Endothelial cell of umbilical vein (primary cell): ENCODE data around the gene B3GAT1.

Source experiments
- CTCF ChIP-seq, 2 donors: IDR thresholded peaks; 1 replicate in 1 of 2; 2 replicates in 1 of 2; pipeline ENCODE4 v1.5.1; 2011; ENCODE audit warnings: low read length in 2 of 2, mild to moderate bottlenecking in 2 of 2, moderate library complexity in 2 of 2, control low read depth in 1 of 2, inconsistent platforms in 1 of 2, low read depth in 1 of 2; ENCODE audit not compliant: insufficient read depth in 1 of 2; ENCODE audit errors: extremely low read depth in 1 of 2
- FOS ChIP-seq: IDR thresholded peaks from 2 replicates; pipeline ENCODE4 v1.6.1; 2011; ENCODE audit warnings: mild to moderate bottlenecking, low read length, moderate library complexity, borderline replicate concordance; ENCODE audit not compliant: insufficient read depth
- GATA2 ChIP-seq: IDR thresholded peaks from 2 replicates; pipeline ENCODE4 v1.7.0; 2011; ENCODE audit warnings: low read depth, mild to moderate bottlenecking, moderate library complexity, mixed read lengths, low read length; ENCODE audit not compliant: insufficient read length, insufficient read depth
- MYC ChIP-seq: IDR thresholded peaks from one replicate; pipeline ENCODE4 v1.6.1; 2011; ENCODE audit warnings: mild to moderate bottlenecking, low read depth, low read length
- POLR2A ChIP-seq: IDR thresholded peaks from 2 replicates; pipeline ENCODE4 v1.6.1; 2012; ENCODE audit warnings: low read depth, mild to moderate bottlenecking, control low read depth, low read length
- POLR2AphosphoS5 ChIP-seq: IDR thresholded peaks from 2 replicates; pipeline ENCODE4 v1.6.1; 2012; ENCODE audit warnings: low read depth, mild to moderate bottlenecking, control low read depth, low read length, moderate library complexity; ENCODE audit not compliant: insufficient read depth

GRCh38 chr11:134412203-134413042 is at the start of gene B3GAT1:
- TF ChIP-seq GATA2 (no peak), POLR2A (no peak), MYC (no peak), CTCF (IDR thresholded peaks at IDR 0.05; ENCODE audit: extremely low read depth in 1 of 2, insufficient read depth in 1 of 2, low read depth in 1 of 2, low read length in 2 of 2) (no peak), POLR2AphosphoS5 (no peak), FOS (no peak)
